ENCODE results near the gene NECAP2.
"Not testable (repeated sequence)": the region's sequence is repeated elsewhere in the genome, so short reads cannot be mapped to it uniquely, and the experiment has no call there.

Gene NECAP2

DNA sequence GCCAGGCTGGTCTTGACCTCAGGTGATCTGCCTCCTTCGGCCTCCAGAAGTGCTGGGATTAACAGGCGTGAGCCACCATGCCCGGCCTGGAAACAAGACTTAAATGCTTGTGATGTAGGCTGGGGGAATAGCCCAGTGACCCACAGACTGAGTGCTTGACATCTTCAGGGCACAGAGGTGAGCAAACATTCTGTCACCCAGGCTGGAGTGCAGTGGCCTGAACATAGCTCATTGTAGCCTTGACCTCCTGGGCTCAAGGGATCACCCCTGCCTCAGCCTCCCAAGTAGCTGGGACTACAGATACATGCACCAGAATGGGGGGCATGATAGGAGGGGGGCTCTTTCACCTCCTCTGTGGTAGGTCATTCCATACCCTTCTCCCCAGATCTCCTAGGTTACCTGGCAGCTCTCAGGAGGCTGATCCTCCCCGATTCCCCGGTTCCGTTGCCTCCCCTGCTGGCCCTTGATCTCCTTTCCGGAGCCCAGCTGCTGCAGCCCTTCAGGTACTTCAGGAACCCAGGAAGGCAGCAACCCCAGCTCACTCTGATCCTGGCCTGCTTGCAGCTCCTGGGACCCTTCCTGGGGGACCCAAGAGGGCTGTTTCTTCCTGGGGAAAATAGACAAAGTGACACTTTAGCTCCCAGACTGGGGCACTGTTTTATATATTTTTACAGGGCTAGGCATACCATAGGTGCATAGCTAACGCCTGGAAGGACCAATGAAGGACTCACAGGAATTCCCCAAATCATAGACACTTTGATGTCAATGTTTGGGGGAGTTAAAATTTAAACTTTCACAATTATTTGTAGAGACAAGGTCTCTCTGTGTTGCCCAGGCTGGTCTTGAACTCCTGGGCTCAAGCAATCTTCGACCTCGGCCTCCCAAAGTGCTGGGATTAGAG lies 15.1 kb upstream of the NECAP2 start:
- no peak for DNase-seq

DNA sequence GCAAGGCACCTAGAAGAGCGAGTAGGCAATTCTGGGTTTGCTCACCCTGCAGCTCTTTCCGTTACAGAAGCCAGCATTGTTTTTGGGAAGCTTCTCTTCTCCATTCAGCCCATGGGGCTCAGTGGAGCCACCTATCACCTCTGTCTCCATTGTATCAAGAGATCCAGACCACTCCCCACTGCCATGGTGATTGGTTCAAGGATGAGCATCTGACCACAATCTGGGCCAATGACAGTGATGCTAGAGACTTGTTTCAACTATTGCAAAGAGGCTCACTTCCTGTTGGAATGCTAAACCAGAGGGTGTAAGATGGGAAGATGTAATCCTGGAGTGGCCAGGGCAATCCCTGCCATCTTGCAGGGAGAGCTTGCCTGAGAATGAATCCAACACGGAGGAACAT lies 9.9 kb upstream of the NECAP2 start:
- DNase-seq = no peak

DNA sequence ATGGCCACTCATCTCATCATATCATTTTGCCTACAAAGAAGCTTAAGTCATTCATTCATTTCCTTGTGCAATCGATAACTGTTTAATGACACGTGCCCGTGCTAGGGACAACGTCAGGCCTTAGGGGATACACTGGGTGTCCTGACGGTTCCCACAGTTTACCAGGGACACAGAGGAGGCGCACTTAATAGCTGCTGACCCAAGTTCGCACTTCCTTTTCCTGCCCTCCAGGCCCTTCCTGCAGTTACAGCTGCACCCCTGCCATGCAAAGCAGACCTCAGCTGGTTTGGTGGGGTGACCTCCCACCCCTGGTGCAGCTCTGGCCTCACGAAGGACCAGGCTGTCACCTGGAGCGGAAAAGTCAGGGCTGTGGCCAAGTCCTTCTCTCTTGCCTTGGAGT lies 7.5 kb upstream of the NECAP2 start:
- DNase-seq = no peak

DNA sequence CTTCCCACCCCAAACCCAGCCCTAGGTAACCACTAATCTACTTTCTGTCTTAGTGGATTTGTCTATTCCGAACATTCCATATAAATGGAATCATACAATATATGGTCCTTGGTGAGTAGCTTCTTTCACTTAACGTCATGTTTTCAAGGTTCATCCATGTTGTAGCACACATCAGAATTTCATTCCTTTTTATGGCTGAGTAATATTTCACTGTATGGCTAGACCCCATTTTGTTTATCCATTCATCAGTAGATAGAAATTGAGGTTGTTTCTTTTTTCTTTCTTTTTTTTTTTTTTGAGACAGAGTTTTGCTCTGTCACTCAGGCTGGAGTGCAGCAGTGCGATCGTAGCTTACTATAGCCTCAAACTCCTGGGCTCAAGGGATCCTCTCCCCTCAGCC lies 6.5 kb upstream of the NECAP2 start:
- DNase-seq = no peak

DNA sequence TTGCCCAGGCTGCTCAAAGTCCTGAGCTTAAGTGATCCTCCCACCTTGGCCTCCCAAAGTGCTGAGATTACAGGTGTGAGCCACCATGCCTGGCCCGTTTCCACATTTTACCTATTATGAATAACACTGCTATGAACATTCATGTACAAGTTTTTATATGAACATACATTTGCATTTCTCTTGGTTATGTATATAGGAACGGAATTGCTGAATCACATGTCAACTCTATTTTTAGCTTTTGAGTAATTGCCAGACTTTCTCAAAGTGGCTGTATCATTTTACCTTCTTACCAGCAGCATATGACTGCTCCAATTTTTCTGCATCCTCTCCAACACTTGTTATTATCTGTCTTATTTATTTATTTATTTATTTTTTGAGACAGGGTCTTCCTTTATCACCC lies 6.0 kb upstream of the NECAP2 start:
- no peak for DNase-seq

DNA sequence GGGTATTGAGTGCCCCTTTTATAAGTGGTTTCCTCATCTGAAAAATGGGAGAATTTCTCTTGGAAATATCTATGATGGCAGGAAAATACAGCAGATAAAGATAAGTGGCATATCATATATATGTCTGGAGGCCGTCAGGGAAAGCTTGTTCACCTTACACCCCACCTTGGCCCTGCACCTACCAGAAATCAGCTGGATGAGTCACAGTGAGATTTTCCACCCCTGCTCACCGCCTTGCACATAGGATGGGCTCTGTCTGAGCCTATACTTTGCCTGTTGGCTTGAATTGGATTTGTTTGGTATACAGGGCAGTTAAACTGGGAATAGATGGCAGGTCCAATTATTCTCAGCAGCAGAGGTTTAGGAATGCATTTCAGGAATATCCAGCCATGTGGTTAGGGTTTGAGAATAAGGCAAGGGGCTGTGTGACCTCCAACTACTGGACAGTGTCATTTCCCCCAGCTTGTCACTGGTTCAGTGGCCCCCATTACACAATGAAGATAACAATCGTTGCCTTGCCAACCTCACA lies 3.5 kb upstream of the NECAP2 start, which contains the start of gene SPATA21:
Gene SPATA21, minus strand, starts transcription at position 479 of the 529 bp plus-strand sequence. CDS start 6,053 bp downstream, outside the sequence.
- DNase-seq = no peak

DNA sequence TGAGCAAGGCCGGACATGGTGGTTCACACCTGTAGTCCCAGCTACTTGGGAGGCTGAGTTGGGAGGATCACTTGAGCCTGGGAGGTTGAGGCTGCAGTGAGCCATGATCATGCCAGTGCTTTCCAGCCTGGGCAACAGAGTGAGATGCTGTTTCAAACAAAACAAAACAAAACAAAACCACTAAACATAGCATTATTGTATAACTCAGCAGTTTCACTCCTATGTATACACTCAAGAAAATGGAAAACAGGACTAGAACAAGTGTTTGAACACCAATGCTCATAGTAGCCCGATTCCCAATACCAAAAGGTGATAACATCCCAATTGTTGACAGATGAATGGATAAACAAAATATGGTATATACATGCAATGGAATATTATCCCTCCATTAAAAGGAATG lies 2.0 kb upstream of the NECAP2 start:
- no peak for DNase-seq

DNA sequence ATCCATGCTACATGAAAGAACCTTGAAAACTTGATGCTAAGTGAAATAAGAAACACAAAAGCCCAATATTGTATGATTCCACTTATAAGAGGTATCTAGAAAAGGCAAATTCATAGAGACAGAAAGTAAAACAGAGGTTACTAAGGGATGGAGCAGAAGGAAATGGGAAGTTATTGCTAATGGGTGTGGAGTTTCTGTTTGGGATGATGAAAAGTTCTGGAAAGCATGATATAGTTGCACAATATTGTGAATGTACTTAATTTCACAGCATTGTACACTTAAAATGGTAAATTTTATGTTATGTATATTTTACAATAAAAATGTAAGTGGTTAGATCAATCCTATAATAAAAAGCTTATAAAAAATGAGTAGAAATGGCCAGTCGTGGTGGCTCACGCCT lies 1.6 kb upstream of the NECAP2 start:
- DNase-seq = no peak

DNA sequence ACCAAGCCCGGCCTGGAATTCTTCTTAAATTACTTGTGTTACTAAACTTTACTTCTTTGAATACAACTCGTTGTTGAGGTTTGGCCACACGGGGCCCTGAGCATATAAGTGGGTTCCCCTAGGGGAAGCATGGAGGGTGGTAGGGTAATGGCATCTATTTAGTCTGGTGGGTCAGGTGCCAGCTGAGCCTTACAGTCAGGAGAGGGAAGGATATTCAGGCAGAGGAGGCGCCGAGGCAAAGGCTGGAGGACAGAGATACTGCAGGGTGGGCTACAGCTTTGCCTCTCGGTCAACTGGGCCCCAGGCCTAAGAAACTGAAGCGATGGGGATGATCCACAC lies 424 bp upstream of the NECAP2 start:
- peak in 1 of 56 donors; percentile 37 for DNase-seq

DNA sequence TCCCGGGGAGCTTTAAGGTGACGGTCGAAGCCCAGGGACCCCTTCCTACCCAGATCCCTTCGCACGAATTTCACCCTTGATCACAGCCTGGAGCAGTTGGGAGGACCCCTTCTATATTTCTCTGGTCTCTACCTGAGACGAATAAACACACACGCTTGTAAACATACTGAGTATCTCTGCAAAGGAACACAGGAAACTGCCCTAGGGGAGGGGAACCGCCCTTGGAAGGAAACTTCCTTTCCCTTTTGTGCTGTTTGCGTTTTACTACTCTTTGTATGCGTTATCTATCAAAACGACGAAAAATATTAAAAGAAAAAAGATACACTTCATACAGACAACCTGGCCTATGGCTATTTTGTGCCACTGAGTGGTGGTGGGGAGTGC lies 750 bp downstream of the NECAP2 start:
- DNase-seq = no peak

DNA sequence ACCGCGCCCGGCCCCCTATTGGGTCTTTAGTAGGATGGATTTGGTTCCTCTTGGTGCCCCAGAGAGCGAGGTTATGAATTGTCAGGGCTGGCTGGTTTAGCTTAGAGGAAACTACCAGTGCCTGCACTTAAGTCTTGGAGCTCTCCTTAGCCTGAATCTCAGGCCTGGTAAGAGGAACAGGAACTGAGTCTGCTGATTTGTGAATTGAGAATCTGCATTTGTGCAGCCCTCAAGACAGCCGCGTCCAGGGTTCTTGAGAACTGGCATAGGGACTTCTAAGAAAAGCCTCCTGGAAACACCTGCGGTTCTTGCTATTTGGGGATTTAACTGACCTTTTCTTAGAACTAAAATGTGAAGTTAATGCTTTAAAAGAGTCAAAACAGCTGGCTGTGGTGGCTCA lies 1.7 kb downstream of the NECAP2 start:
- DNase-seq = no peak

DNA sequence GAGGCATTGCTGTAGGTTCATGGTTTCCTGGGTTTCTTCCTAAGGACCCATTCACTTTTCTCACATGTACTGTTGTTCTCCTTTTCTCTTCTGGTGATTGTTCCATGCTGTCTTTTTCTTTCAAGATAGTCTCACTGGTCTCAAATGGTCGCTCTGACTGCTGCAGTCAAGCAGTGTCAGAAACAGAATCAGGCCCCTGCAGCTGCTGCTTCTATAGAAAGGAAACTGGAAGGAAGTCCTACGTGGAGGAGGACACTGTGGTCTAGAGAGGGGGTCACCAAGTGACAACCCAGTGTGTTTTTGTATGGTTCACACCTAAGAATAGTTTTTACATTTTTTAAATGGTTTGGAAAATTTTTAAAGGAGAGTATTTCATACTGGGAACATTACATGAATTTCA lies 2.4 kb downstream of the NECAP2 start:
- DNase-seq = no peak

DNA sequence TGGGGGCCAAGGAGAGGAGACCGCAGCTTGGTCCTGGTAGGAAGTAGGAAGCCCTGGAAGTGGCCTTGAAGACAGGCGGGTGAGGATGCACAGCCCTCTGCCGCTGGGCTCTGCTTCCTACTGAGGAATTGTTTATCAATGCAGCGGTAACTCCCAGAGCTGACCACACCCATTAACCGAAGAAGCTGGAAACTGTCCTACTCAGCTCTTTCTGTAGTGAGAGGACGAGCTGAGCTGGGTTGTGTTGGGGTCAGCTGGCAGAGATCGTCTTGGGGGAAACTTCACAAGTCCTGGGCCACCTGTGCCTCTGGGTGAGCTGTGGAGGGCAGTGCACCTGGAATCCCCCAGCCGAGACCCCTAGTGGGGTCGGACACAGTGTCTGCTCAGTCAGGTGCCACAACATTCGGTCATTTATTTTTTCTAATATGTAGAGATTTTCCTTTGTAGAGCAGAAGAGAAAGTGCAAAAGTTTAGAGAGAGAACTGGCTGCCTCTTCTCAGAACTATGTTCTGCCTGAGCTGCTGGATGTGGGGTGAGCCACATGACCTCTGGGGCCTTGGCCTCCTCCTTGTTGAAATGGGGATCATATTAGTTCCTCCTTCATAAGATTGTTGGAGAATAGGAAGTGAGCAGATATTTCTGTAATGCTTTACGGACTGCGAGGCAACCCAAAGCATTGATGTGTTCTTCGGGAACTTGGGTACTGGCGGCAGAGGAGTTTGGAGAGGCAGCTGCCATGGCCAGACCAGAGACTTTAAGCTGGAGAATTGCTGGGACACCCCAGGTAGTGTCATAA lies 3.6 kb downstream of the NECAP2 start:
- DNase-seq = no peak

DNA sequence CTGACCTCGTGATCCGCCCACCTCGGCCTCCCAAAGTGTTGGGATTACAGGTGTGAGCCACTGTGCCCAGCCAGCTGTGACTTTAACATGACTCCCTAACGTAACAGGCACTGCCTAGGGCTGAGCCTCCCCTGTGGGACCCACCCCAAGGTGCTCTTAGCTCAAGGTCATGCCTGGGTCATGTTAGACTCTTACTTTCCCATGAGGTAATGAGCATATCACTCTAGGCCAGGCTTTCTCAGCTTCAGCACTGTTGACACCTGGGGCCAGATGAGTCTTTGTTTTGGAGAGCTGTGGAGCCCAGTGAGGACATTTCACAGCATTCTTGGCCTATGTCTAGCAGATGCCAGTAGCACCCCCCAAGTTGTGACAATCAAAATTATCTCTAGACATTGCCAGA lies 4.5 kb downstream of the NECAP2 start:
- DNase-seq = no peak

DNA sequence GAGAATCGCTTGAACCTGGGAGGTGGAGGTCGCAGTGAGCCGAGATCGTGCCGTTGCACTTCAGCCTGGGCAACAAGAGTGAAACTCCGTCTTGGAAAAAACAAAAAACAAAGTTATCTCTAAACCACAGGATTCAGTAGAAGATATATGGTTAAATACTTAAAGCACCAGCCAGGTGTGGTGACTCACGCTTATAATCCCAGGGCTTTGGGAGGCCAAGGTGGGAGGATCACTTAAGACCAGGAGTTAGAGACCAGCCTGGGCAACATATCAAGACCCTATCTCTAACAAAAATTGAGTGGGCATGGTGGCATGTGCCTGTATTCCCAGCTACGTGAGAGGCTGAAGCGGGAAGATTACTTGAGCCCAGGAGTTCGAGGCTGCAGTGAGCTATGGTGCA lies 5.6 kb downstream of the NECAP2 start:
- DNase-seq = no peak

DNA sequence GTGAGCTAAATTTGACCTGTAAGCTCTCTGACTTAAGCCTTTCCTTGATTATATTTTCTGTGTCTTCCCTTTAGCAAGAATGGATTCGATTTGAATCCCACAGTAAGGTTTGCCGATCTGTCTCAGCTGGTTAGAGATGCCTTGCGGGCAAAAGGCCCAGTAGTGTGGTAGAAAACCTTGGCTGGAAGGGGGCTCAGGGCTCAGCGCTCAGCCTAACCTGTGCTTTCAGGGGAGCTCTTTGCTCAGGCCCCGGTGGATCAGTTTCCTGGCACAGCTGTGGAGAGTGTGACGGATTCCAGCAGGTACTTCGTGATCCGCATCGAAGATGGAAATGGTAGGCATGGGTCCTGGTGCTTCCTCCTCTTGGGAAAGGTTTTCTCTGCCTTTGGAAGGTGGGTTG lies 7.1 kb downstream of the NECAP2 start:
- no peak for DNase-seq

DNA sequence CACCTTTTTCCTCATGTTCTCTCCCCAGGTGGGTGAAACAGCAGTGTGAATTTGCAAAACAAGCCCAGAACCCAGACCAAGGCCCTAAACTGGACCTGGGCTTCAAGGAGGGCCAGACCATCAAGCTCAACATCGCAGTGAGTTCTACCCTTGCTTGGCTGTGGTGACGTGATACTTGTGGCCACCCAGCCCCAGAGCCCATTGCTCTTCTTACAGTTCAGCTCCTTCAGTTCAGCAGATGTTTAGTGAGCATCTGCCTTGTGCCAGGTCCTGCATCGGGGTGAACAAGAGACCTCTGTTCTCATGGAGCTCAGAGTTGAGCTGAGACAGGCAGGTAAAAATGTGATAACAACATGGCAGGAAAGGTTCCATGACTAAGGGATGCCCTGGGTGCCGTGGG lies 8.5 kb downstream of the NECAP2 start:
- no peak for DNase-seq

DNA sequence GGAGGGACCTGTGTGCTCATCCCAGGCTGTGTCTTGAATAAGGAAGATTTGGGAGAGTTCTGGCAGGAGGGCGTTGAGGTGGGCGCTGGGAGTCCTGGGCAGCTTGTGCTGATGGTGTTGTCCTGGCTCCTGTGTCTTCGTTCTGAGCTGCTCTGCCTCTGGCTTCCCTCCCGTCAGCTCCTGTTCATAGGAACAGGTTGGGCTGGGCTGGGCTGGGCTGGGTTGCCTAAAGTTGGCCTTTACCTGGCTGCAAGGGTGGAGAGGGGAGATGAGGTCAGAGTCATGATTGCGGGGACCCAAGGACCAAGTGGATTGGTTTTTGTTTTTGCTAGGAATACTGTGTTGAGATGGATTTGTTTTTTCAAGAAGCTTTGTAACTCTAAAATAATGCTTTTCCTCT lies 9.1 kb downstream of the NECAP2 start:
- no peak for DNase-seq

DNA sequence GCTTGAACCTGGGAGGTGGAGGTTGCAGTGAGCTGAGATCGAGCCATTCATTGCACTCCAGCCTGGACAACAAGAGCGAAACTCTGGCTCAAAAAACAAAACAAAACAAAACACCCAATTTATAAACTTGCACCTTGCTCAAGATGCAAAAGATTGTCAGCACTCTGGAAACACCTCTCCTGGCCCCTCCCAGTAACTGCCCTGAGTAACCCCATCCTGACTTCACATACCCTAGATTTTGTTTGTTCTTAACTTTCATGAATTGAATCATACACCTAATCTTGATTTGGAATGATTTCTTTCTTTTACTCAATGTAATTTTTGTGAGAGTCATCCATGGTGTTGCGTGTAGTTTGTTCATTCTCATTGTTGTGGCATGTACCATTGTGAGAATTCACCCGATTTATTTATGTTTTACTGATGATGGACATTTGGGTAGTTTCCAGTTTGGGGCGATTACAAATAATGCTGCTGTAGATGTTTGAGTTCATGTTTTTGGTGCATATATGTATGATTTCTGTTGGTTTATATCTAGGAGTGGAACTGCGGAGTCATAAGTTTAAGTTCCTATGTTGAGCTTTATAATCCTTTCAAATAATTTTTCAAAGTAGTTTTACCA lies 10.4 kb downstream of the NECAP2 start:
- no peak for DNase-seq

DNA sequence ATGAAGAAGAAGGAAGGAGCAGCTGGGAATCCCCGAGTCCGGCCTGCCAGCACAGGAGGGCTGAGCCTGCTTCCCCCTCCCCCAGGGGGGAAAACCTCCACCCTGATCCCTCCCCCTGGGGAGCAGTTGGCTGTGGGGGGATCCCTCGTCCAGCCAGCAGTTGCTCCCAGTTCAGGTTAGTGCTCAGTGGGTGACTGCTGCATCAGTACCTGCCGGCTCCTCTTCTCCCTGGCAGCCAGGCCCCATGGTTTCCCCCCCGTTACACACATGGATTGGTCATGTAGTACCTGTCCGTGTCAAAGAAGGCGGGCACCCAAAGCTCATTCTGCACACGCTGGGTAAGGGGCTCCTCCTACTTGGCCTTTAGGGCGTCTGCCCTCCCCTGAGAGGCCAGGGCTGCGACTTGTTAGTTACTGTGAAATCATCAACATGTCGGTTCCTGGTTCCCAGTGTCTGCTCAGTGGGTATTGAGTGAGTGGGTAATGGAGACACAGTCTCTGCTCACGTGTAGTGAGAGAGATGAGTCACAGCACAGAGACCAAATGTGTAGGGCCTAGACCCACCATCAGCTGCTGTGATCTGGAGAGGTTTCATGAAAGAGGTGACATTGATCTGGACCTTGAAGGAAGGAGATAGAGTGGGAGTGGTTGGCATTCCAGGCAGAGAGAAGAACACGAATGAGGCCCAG lies 11.5 kb downstream of the NECAP2 start:
- DNase-seq = no peak

DNA sequence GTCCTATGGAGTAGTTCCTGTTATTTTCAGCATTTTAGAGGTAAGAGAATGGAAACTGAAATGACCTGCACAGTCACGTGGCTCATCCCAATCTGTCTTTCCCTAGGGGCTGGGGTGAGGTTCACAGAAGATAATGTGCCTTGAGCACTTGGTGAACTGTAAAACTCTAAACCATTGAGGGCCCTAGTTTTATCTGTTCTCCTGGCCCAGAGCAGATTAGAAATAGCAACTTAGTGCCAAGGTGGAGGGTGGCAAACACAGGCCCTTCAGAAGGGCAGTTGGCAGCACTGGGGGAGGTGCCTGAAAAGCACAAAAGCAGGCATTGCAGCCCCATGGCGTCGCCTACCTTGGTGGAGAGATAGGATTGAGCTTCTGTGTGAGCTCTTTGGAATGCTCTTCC lies 14.4 kb downstream of the NECAP2 start:
- DNase-seq = not testable (repeated sequence)

Data from amygdala (tissue), 56 donors.